HG02759 (cell line): ENCODE data around the gene WRAP73.
"Not testable (repeated sequence)": the region's sequence is repeated elsewhere in the genome, so short reads cannot be mapped to it uniquely, and the experiment has no call there.

ENCODE experiments used
- ATAC-seq: cut with Tn5 transposase; IDR thresholded peaks from one replicate; pipeline ENCODE4 v1.9.1; 2021; ENCODE audit warnings: mild to moderate bottlenecking, moderate library complexity; ENCODE audit not compliant: unreplicated experiment

The WRAP73 gene

DNA sequence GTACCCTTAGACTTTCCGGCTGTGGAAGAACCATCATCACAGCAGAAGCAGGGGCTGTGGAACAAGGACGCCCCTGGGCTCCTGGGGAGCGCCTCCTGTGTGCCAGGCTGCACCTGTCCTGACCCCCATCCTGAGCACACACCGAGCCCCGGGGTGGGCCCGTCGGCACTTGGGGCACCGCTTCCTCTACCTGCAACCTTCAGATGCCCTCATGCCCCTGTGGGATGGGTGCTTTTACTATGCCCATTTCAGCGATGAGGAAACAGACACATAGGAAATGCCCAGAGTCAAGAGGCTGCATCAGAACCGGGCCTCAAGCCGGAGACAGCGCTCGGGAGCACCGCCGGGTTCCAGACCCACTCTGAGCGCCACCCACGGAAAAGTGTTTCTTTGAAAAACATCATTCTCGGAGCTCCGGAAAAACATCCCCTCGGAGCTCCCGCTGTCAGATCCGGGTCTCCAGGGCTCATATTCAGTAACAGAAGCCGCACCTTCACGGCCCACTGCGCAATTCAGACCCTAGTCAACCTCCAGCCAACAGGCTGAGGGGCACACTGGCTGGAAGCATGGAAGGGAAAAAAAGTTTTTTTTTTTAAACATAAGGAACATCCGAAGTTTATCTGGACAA lies 17.1 kb downstream of the WRAP73 start:
- ATAC-seq = no peak

DNA sequence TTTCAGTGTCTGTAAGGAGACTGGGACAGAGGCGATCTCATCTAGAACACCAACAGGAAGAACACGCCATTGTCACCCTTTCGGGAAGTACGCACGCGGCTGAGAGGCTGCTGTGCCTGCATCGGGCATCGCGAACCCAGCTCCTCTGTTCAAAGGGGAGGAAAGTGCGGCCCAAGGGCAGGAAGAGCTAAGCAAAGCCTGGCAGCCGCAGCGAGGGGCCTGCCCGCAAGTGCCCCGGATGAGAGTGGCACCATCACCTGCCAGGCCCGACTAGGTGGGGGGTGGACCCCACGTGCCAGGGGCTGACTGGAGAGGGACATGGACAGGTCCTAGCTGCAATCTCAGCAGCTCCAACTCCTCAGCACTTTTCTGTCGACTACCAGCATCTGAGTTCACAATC lies 17.6 kb downstream of the WRAP73 start:
- no peak for ATAC-seq

DNA sequence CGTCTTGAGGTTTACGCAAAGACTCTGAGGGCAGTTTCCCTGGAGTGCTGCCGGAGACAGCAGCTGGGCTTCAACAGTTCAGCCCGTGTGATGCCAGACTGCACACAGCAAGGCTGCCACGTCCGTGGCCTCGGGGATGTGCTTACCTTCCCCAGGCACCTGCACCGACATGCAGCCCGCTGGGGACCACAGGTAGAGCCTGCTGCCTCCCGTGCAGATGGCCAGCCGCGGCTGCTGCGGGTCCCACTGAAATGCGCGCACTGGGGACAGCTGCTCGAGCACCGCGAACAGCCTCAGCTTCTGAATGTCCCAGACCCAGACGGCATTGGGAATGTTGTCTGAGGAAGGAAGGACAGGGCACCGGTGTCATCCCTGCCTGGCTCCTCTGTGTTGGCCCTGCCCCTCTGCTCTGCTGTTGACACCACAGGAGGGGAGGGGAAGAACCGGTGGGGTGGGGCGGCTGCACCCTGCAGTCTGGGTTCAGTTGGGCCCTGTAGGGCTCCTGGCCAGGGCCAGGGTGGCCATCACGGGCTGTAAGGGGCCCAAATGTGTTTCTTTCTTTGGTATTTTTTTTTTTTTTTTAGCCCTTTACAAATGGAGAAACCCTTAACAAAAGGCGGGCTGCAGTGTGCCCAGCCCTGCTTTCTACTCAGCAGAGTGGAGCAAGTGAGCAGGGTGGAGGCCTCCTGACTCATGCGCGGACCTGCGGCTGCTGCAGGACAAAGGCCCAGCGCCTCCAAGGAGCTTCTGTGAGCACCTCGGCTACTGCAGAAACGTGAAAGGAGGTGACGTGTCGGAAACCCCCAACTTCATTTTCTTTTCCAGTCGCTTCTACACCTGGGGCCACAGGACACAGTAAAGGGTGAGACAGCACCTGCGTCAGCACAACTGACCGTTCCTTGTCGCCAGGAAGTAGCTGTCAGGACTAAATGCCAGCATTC lies 18.3 kb downstream of the WRAP73 start:
- ATAC-seq = no peak

DNA sequence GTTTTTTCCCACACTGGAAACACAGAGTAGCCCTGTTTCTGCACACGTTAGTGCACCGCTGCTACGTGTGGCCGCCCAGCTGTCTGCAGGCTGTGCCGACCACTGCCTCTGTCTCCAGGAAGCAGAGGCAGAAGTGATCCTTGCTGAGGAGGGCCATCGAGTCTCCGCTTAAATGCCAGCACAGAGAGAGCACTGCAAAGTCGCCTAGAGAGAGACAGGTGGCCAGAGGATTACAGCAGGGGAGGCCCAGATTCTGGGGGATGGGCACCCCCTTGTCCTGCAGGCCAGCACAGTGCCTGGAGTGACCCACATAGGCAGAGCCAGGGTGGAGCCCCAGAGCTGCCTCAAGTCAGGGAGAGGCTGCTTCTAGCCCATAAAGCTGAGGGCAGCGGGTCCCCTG lies 19.0 kb downstream of the WRAP73 start:
- no peak for ATAC-seq

DNA sequence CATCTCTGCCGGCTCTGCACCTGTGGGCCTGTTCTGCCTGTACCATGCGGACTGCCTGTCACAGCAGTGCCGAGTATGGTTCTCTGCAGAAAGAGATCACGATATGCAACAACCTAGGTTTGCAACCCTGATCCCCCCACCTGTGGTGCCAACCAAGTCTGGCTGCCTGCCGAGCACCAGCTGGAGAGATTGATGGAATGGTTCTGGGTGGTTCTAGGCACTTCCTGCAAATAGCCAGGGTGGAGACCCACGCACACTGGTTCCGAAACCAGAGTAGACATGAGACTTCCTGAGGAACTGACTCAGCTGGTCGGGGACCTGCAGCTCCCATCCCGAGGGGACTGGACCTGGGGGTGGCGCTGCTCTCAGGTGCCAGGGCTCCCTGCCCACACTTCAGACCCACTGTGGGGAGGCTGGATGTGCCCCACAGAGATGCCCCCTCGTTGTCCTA lies 19.7 kb downstream of the WRAP73 start:
- ATAC-seq = no peak

DNA sequence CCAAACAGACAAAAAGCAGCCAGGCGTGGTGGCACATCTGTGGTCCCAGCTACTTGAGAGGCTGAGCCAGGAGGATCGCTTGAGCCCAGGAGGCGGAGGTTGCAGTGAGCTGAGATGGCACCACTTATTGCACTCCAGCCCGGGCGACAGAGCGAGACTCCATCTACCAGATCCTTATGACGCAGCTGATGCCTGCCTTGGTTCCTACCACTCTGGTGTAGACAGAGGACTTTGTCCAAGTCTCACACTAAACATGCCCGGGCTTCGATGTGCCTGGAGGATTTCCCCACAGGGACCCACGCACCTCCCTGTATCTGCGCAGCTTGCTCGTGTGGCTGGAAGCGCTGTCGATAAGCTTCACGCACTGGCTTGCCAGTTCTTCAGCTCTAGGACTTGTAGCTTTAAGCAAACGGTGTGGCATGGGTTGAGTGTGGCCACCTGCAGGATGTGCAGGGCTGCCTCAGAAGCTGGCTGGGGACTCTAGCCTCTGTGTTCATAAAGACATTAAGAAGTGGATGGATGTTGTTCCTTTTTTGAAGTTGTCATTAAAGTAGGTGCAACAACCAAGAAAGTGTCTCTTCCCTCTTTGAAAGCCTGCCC lies 20.2 kb downstream of the WRAP73 start:
- ATAC-seq = no peak

DNA sequence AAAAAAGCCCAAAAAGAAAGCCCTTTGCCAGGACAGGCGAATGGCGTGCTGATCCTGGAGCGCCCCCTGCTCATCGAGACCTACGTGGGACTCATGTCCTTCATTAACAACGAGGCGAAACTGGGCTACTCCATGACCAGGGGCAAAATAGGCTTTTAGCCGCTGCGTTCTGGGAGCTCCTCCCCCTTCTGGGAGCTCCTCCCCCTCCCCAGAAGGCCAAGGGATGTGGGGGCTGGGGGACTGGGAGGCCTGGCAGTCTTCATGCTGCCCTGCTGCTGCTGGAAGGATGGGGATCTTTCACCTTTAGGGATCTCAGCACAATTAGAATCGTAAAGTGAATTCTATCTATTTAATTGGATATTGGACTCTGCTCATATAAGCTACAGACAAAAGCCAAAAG lies 21.5 kb downstream of the WRAP73 start:
- no peak for ATAC-seq

DNA sequence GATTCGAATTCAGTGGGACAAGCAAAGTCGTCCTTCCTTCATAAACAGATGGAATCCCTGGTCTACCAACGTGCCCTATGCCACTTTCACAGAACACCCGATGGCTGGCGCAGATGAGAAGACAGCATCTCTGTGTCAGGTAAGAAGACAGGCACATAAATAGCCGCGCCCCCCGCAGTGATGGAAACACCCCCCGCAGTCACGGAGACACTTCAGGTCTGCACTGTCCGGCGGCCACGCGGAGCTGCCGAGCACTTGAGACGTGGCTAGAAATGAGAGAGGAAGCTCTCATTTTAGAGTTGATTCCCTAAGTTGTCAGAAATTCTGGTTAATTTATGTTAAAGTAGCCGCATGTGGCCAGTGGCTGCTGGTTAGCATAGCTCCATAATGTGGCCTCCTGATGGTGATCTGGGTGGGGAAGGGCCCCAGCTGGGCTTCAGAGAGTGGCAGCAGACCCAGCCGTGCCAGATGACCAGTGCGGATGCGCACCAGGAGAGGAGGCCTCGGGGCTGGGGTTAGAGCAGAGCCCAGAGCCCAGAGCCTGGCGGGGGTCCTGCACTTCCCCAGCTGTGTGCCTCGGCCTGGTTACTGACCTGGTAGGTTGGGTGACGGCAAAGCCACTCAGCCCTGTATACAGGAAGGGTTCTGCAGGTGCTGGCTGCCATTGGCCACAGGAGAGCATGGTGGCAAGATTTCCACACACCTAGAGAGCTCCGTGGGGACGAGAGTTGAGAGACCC lies 22.2 kb downstream of the WRAP73 start:
- ATAC-seq = no peak

DNA sequence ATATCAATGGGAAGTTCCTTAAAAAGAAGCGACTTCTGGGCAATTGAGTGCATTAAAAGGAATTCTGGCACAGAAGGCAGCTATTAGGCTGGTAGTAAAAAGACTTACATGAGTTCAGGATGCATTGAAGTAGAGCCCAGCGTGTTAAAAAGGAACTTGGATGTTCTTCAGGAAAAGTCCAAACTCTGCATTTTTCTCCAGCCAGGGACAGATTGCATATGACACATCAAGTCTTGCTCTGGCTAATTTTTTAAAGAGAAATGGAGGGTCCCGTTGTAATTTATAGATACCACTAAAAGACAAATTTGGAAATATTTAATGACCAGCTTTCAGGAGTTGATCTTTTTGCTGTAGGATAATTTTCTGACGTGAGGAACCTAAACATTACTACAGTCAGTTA lies 23.9 kb downstream of the WRAP73 start:
- no peak for ATAC-seq

DNA sequence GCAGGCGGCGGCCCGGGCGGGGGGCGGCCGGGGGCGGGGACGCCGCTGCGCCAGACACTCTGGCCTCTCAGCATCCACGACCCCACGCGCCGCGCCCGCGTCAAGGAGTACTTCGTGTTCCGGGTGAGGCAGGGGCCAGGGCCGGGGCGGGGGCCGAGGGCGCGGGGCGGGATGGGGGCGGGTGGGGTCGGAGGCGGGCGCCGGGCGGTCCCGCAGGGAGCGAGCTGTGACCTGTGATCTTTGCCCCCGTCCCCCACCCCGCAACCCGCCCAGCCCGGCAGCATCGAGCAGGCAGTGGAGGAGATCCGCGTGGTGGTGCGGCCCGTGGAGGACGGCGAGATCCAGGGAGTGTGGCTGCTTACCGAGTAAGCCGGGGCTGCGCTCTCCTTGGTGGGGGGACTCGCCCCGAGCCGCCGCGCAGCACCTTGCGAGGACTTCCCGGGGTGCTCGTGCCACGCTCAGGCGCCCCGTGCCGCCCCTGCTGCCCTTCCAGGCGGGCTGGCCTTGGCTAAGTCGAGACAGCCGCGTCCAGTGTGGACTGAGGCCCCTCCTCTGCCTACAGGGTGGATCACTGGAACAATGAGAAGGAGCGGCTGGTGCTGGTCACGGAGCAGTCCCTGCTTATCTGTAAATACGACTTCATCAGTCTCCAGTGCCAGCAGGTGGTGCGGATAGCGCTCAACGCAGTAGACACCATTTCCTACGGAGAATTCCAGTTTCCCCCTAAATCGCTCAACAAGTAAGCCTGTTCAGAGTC lies 24.6 kb downstream of the WRAP73 start:
- peak; percentile 3 for ATAC-seq

DNA sequence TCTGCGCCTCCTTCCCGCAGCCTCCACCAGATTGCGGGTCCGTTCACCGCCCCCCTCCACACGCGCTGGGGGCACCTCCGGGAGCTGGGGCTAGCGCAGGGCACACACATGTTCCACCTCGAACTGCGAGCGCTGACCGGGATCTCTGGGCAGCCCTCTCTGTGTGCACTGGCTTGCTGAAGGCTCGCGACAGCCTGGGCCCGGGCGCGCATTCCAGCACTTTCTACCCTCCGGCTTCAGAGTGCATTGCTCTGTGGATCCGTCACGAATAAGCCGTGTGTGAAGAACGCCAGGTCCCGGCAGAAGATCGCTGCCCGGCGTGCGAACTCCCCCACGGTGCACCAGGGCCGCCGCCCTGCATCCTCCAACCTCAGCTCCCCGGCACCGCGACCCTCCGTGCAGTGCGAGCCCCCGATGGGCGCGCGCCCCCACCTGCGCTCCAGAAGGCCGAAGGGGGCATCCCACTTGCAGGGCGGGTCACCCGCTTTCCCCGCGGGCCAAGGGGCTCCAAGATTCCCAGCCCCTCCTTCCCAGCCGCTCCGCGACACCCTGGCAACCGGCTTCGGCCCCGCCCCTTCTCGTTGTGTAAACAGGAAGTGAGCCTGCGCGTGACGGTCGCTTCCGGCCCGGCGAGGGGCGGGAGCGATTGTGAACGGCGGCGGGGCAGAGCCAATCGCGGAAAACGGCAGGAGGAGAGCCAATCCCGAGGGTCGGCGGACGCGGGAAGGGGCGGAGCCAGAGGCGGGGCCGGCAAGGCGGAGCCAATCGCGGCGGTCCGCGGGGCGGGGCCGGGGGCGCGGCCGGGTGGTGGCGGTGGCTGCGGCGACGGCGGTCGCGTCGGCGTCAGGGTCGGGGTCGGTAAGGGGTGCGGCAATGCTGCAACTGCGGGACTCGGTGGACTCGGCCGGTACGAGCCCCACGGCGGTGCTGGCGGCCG lies 25.4 kb downstream of the WRAP73 start, which contains the start of gene TPRG1L:
Gene TPRG1L (plus strand): TSS at position 816 of the 937 bp plus-strand sequence. CDS start 58 bp downstream, at position 874.
- ATAC-seq = peak; percentile 94

DNA sequence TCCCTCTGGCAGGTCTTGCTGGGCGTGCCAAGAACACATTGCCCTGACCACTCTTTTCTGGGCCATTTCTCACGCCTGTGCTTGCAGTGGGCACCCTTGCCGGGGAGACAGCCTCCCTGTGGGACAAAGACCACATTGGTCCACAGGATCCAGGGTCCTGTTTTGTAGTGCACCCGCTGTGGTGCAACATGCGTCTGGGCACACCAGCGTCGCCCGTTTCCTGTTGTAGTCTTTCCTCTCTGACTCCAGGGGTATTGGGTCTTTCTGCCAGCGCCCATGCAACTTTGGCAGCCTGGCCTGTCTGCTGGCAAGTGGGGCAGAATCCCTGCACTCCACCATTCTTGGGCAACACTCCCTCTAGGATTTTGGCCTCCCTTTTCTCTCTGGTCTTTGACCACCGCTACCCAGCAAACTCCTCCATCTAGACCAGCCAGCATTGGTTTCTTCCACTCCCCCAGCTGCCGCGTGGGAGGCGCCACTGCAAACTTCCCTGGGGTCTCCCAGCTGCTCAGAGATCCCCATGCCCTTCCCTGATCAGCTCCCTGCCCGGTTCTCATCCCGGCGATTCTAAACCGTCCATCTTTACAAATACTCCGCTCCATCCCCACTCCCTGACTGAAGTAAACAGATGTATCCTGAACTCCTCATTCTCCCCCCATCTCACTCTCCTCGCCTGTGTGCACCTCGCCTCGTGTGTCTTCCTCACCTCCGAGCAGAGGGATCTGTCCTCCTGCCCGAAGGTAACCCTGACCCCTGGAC lies 26.3 kb downstream of the WRAP73 start:
- no peak for ATAC-seq

DNA sequence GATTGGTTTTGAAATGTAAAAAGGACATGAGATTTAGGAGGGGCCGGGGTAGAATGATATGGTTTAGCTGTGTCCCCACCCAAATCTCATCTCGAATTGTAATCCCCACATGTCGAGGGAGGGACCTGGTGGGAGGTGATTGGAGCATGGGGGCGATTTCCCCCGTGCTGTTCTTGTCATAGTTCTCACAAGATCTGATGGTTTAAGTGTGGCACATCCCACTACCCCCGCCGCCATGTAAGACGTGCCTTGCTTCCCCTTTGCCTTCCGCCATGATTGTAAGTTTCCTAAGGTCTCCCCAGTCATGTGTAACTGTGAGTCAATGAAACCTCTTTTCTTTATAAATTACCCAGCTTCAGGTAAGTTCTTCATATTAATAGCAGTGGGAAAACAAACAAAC lies 27.8 kb downstream of the WRAP73 start:
- ATAC-seq = not testable (repeated sequence)

DNA sequence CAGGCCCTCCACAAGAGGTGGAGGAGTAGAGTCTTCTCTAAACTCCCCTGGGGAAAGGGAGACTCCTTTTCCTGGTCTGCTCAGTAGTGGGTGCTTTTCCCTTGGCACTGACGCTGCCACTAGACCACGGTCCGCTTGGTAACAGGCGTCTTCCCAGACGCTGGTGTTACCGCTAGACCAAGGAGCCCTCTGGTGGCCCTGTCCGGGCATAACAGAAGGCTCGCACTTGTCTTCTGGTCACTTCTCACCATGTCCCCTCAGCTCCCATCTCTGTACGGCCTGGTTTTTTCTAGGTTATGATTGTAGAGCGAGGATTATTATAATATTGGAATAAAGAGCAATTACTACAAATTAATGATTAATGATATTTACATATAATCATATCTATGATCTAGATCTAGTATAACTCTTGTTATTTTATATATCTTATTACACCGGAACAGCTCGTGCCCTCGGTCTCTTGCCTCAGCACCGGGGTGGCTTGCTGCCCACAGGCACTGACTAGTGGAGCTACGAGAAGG lies 28.7 kb downstream of the WRAP73 start:
- ATAC-seq = not testable (repeated sequence)

DNA sequence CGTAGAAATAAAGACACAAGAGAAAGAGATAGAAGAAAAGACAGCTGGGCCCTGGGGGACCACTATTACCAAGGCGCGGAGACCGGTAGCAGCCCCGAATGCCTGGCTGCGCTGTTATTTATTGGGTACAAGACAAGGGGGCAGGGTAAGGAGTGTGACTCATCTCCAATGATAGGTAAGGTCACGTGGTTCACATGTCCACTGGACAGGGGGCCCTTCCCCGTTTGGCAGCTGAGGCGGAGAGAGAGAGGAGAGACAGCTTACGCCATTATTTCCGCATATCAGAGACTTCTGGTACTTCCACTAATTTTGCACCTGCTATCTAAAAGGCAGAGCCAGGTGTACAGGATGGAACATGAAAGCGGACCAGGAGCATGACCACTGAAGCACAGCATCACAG lies 29.2 kb downstream of the WRAP73 start:
- ATAC-seq = no peak

DNA sequence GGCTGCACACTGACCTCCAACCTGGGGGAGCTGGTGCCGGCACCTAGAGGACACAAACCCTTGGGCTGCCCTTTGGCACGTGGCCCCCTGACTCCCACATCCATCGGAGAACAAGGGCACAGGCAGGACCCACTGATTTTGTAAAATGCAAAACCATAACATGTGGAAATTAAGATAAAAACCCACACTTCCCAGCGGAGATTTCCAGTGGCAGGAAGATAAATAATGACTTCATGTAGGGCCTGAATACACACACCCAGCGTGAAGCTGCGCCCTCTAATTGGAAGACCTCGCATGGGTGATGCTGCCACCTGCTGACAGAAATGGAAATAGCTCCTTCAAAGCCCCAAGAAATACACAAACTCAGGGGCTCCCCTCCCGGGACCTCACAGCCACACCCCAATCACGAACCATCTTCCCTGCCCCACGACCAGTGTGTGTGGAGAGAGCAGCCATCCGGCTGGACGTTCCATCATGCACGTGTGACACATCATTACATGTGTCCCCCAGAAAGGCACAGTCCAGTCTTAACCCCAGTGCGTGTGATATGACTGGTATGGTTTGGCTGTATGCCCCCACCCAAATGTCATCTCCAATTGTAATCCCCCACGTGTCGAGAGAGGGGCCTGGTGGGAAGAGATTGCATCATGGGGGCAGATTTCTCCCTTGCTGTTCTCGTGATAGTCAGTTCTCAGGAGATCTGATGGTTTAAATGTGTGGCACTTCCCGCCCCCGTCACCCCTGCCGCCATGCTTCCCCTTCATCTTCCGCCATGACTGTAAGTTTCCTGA lies 30.8 kb downstream of the WRAP73 start:
- ATAC-seq = peak; percentile 45

DNA sequence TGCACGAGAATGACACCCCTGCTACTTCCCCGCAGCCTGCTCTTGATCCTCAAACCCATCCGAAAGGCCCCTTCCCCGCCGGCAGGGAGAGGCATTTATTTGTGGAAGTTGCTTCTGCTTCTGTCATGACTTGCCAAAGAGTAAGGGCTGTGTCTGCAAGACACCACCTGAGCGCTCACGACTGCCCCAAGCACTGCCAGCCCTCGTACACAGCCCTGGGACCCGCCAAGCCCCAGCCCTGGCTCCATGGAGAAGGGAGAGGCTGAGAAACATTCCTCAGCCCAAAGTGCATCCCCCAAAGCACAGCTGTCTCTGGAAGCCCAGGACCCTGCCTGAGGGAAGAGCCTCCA lies 31.4 kb downstream of the WRAP73 start:
- no peak for ATAC-seq
